ENCODE data around the gene CNTNAP2. TPM values are rescaled to one million over a fixed set of nuclear protein-coding genes. Genes with fewer than 3 reads are reported as not detected.

Gene CNTNAP2
- total and polyA plus RNA-seq, 9 of the 15 experiments (the other 6 are each of a cell fraction or from before 2014, with no cell fraction given), result 0.04 to 0.62 (median 0.09) TPM; not detected in 4

GRCh38 chr7:147607157-147607800 is 1490.7 kb downstream of the CNTNAP2 start:
- no peak overlapping the region for H2AFZ ChIP-seq (ENCODE audit: low read depth, low read length)
- no peaks in the 10 kb centered on the region for H3K36me3 ChIP-seq (ENCODE audit: control insufficient read depth, insufficient read depth, low read length)
- no peaks in the 10 kb centered on the region for H3K79me2 ChIP-seq (ENCODE audit: control insufficient read depth, insufficient read depth, low read length)
- CTCF ChIA-PET (ENCODE audit: low intra/inter-chr PET ratio), result no interaction called here
- no peak for FAIRE-seq
- H4K20me1 ChIP-seq (replicated peaks; ENCODE audit: control insufficient read depth, insufficient read depth, low read length), result no peaks in the 10 kb centered on the region
- no peaks in the 10 kb centered on the region for H3K27me3 ChIP-seq (ENCODE audit: control insufficient read depth in 2 of 2, insufficient read depth in 2 of 2, low read length in 2 of 2)
- H3K9me3 ChIP-seq (replicated peaks; ENCODE audit: control insufficient read depth, insufficient read depth, low read depth, low read length), result 0 out of 2 replicates have a peak, but pooled peaks cover 2% of the 10 kb centered on the region
- H3K4me1 ChIP-seq (replicated peaks in 1 of 2; ENCODE audit: control insufficient read depth in 2 of 2, insufficient read depth in 2 of 2, low read length in 2 of 2), result no peaks in the 10 kb centered on the region
- in situ Hi-C loops (cut with MboI), result no loop called here
- no peak overlapping the region for H3K9ac ChIP-seq (ENCODE audit: insufficient read depth in 1 of 2, low read depth in 2 of 2, low read length in 2 of 2)
- intact Hi-C loops (cut with micrococcal nuclease), result no loop called here
- DNase-seq (ENCODE audit: extremely low read depth in 1 of 4, low spot score in 3 of 4), result peak in 1 of 4 experiments; percentile 2
- no TSS peak for BruUV-seq (replicated peaks)
- no peak overlapping the region for H3K27ac ChIP-seq (ENCODE audit: extremely low read depth, low read depth, low read length)
- 0% methylated on average over 5 of the region's 5 CpGs for WGBS (ENCODE audit: insufficient coverage, low coverage, missing lambda C conversion rate)
- no peak for ATAC-seq
- TF ChIP-seq CGGBP1 (CRISPR knock-in tag; IDR thresholded peaks at IDR 0.05), result no peak
- no peak for TF ChIP-seq PHTF2 (CRISPR knock-in tag; IDR thresholded peaks at IDR 0.05)
- no peak for TF ChIP-seq MTF1 (CRISPR knock-in tag; IDR thresholded peaks at IDR 0.05; ENCODE audit: borderline replicate concordance)
- no peak for TF ChIP-seq MTA1 (IDR thresholded peaks at IDR 0.05; ENCODE audit: borderline replicate concordance)
- no peak for TF ChIP-seq ZNF23 (CRISPR knock-in tag; IDR thresholded peaks at IDR 0.05)
- TF ChIP-seq NR2C1 (IDR thresholded peaks at IDR 0.05), result no peak
- TF ChIP-seq NR2C1 (tag; IDR thresholded peaks at IDR 0.05), result no peak
- no peak for TF ChIP-seq BCLAF1 (IDR thresholded peaks at IDR 0.05; ENCODE audit: borderline replicate concordance in 1 of 2, control insufficient read depth in 1 of 2, low read depth in 2 of 2, low read length in 1 of 2)
- TF ChIP-seq NFE2L1 (tag; IDR thresholded peaks at IDR 0.05; ENCODE audit: borderline replicate concordance, low read depth), result no peak
- POLR2A ChIA-PET, result no interaction called here
- no peak overlapping the region for H3K4me2 ChIP-seq (ENCODE audit: insufficient read depth, low read length)
- no peak overlapping the region for H3K4me3 ChIP-seq
- H3K9me1 ChIP-seq (ENCODE audit: control insufficient read depth, insufficient read depth, low read length), result no peaks in the 10 kb centered on the region
